Kidney capillary endothelial cell (primary cell): Measurements from ENCODE around the gene KLHDC7A.

Experiments used
- DNase-seq: peaks from one replicate; pipeline ENCODE4 v3.0.0-alpha.2; 2018; ENCODE audit warnings: low spot score

Gene KLHDC7A

GRCh38 chr1:18508084-18508483, 27.4 kb downstream of the KLHDC7A start:
- DNase-seq, result no peak

- DNase-seq, result no peak
Measured at GRCh38 chr1:18511149-18511873, 30.6 kb downstream of the KLHDC7A start.

- DNase-seq, result no peak
Measured at GRCh38 chr1:18511874-18512150, 31.1 kb downstream of the KLHDC7A start.

DNA sequence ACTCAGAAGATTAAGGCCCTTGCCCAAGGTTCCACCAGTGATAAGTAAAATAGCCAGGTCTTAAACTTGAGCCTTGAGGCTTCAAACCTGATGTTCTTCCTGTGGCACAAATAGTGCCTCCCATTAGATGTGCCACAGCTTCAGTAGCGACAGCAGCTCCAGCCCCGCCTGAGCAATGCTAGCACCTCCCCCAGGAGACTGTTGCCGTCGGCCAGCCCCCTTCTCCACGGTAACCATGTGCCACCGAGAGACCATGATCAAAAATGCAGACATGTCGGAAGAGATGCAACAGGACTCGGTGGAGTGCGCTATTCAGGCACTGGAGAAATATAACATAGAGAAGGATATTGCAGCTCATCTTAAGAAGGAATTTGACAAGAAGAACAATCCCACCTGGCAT, 32.2 kb downstream of the KLHDC7A start:
- no peak for DNase-seq

GRCh38 chr1:18513995-18514394, 33.3 kb downstream of the KLHDC7A start:
- no peak for DNase-seq

GRCh38 chr1:18515120-18515667, 34.5 kb downstream of the KLHDC7A start:
- no peak for DNase-seq

GRCh38 chr1:18516473-18516872, 35.7 kb downstream of the KLHDC7A start:
- no peak for DNase-seq

GRCh38 chr1:18526436-18527275, 45.9 kb downstream of the KLHDC7A start:
- DNase-seq, result no peak

- no peak for DNase-seq
Measured at GRCh38 chr1:18527514-18527913, 46.8 kb downstream of the KLHDC7A start.

DNA sequence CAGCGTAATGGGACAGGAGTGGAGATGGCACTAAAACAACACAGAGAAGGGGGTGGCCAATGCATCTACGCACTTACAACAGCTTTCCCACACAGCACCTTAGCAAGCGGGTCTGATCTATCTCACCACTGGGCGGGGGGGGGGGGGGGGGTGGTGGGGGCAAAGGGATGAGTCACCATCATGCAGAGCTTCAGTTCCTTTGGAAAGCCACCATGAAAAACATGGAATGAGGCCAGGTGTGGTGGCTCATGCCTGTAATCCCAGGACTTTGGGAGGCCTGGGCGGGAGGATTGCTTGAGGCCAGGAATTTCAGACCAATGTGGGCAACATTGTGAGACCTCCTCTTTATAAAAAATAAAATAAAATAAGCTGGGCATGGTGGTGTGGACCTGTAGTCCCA, 47.2 kb downstream of the KLHDC7A start:
- DNase-seq, result no peak

DNA sequence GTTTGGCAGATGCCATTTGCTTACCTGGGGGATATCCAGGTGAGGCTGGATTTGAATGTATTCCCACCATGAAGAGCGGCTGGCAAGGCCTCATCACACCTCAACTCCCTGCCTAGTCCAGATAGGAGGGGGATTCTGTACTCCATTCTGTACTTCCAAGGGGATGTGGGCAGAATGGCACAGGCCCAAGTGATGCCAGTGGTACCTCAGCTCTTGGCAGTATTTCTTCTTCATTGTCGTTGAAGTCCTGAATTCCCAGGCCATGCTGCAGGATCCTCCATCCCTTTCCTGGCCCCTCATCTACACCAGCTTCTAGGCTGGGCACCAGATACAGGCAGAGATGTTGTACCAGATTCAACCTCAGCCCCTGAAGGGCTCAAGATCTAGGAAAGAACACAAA, 47.9 kb downstream of the KLHDC7A start:
- DNase-seq, result no peak

DNA sequence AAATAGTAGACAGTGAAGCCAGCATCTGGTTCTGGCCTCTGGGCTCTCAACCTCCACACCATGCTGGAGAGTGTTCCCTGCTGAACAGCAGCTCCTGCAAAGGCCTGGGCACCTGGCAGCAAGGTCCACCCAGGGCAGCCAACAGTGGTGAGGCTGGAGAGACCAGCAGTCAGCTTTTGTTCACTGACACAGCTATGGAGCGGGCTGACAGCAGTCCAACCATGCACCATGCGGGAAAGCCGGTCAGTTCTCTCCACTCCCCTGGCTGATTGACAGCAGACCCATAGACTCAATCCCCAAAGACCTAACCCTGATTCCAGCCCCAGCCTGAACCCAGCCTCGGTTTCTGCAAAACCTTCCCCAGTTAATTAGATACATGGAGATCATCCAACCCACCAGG, 49.0 kb downstream of the KLHDC7A start:
- DNase-seq, result no peak

GRCh38 chr1:18530587-18531502, 50.1 kb downstream of the KLHDC7A start:
- DNase-seq, result no peak

DNA sequence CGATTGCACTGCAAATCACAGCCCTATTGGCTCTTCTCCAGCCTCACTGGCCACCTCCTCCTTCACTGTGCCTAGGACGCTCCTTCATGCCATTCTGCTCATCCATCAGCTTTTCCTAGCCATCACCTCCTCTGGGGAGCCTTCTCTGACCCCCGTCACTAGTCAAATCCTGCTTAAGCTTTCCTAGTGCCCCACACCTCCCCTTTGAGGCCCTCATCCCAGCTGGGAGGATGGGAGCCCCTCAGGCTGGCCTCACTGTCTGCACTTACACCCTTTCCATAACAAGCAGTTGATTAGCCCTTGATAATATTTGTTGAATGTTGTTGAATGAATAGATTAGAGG, 50.7 kb downstream of the KLHDC7A start:
- no peak for DNase-seq

GRCh38 chr1:18532390-18533170, 51.9 kb downstream of the KLHDC7A start:
- DNase-seq, result no peak

GRCh38 chr1:18533259-18533658, 52.5 kb downstream of the KLHDC7A start:
- no peak for DNase-seq

- no peak for DNase-seq
Measured at GRCh38 chr1:18534810-18535205, 54.1 kb downstream of the KLHDC7A start.
